PC-3 (cell line): ENCODE results near the gene RNF222. TPM values are rescaled to one million over a fixed set of nuclear protein-coding genes. Genes with fewer than 3 reads are reported as not detected.
"Not testable (repeated sequence)": the region's sequence is repeated elsewhere in the genome, so short reads cannot be mapped to it uniquely, and the experiment has no call there.

ENCODE experiments used
- ATAC-seq: fragments of 200-7000 bp; cut with Tn5 transposase; 2 replicates; pipeline ENCODE4 v1.9.1; 2020; ENCODE audit warnings: mild to moderate bottlenecking, moderate library complexity
- BruUV-seq: library from RNA; stranded (reverse); fragments of 400-500 nt; replicated peaks from 2 replicates; lab custom pipeline; 2021; lab: Mats Ljungman, UMichigan
- CTCF ChIA-PET: fragments of 300-600 bp; sonication (Branson Sonifier 250); formaldehyde crosslinking; loops from one replicate; lab custom pipeline; 2022; ENCODE audit warnings: antibody characterized with exemption; lab: Charles Lee
- POLR2A ChIA-PET: fragments of 300-600 bp; sonication (Branson Sonifier 250); formaldehyde crosslinking; loops from one replicate; lab custom pipeline; 2022; ENCODE audit warnings: antibody characterized with exemption; ENCODE audit not compliant: unreplicated experiment; lab: Charles Lee
- DNase-seq: peaks from one replicate; pipeline ENCODE4 v3.0.0-alpha.2; 2015
- H2AFZ ChIP-seq: fragments of 300-600 bp; sonication (generic); 2 replicates; pipeline ENCODE4 v1.6.0; 2016; ENCODE audit warnings: antibody characterized with exemption, low read length
- H3F3A ChIP-seq: fragments of 300-600 bp; sonication (generic); one replicate; pipeline ENCODE4 v1.6.0; 2017; ENCODE audit warnings: antibody characterized with exemption, low read length, control low read depth, mild to moderate bottlenecking; ENCODE audit not compliant: unreplicated experiment
- H3K27ac ChIP-seq: fragments of 300-600 bp; sonication (generic); 2 replicates; pipeline ENCODE4 v1.5.1; 2016; ENCODE audit warnings: mild to moderate bottlenecking, low read length
- H3K27me3 ChIP-seq: fragments of 300-600 bp; sonication (generic); 2 replicates; pipeline ENCODE4 v1.6.1; 2016; ENCODE audit warnings: low read length, mixed read lengths
- H3K36me3 ChIP-seq: fragments of 300-600 bp; sonication (generic); 2 replicates; pipeline ENCODE4 v1.6.1; 2016; ENCODE audit warnings: low read depth, mixed run types, low read length, mixed read lengths
- H3K4me1 ChIP-seq: fragments of 300-600 bp; sonication (generic); 2 replicates; pipeline ENCODE4 v1.5.1; 2016; ENCODE audit warnings: low read length; ENCODE audit not compliant: insufficient read depth
- H3K4me2 ChIP-seq: fragments of 300-600 bp; sonication (generic); 2 replicates; pipeline ENCODE4 v1.6.0; 2016; ENCODE audit warnings: low read length
- H3K4me3 ChIP-seq: fragments of 300-600 bp; sonication (generic); 2 replicates; pipeline ENCODE4 v1.5.1; 2016; ENCODE audit warnings: mild to moderate bottlenecking, low read length, mixed read lengths
- H3K79me2 ChIP-seq: fragments of 300-600 bp; sonication (generic); 2 replicates; pipeline ENCODE4 v1.6.1; 2017; ENCODE audit warnings: low read length, mixed read lengths
- H3K9ac ChIP-seq: fragments of 300-600 bp; sonication (generic); 2 replicates; pipeline ENCODE4 v1.6.0; 2016; ENCODE audit warnings: mild to moderate bottlenecking, low read length
- H3K9me2 ChIP-seq: fragments of 300-600 bp; sonication (generic); replicated peaks from 2 replicates; pipeline ENCODE4 v1.6.1; 2016; ENCODE audit warnings: mixed run types, low read length, mixed read lengths
- H3K9me3 ChIP-seq: fragments of 300-600 bp; sonication (generic); 2 replicates; pipeline ENCODE4 v1.6.1; 2016; ENCODE audit warnings: low read length, mixed read lengths
- H4K20me1 ChIP-seq: fragments of 300-600 bp; sonication (generic); 2 replicates; pipeline ENCODE4 v1.6.1; 2016; ENCODE audit warnings: low read length, mixed read lengths
- EZH2 ChIP-seq: fragments of 300-600 bp; sonication (generic); IDR thresholded peaks from one replicate; pipeline ENCODE4 v1.6.1; 2017; ENCODE audit warnings: antibody characterized with exemption, mild to moderate bottlenecking, low read length; ENCODE audit not compliant: unreplicated experiment
- EZH2phosphoT487 ChIP-seq: fragments of 300-600 bp; sonication (generic); IDR thresholded peaks from 2 replicates; pipeline ENCODE4 v1.6.1; 2018; ENCODE audit warnings: mild to moderate bottlenecking, antibody characterized with exemption, low read length, borderline replicate concordance
- intact Hi-C: fragments of 100-400 bp; cut with micrococcal nuclease; formaldehyde crosslinking; loops from 2 replicates; pipeline ENCODE4 v1.9.0; 2023
- total RNA-seq: library from RNA; depleted of rRNA; stranded (reverse); fragments of >200 nt; gene quantifications from 2 replicates; pipeline ENCODE4 v1.2.3, GENCODE V29; 2014
- TF ChIP-seq, protein P1 (sequence below): fragments of 300-600 bp; sonication (generic); conservative IDR thresholded peaks from 2 replicates; pipeline ENCODE4 v1.5.1; 2017; ENCODE audit warnings: antibody characterized with exemption, low read depth, mild to moderate bottlenecking, low read length

The RNF222 gene
- total RNA-seq, 1 experiment from 2014 or later: 0.07 TPM

DNA sequence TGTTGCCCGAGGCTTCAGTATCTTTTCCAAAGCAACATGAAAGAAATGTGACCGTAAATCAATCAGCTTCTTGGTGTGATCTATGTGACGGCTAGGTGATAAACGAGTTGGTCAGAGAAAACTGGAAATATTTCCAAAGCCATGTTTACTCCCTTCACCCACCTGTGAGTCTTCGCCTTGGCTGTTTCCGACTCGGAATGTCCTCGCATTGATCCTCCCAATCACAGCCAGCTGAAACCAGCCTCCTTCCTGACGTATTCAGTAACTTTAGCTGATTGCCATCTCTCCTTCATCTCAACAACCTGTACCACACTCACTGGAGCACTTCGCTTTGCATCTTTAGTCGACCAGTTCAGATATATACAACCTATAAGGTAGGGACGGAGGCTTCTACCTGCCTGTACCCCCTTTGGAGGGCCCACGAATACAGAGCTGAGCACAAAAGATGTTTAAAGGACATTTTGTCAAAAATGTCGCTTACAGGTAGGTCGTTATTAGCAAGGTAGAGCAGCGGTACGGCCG lies 21.8 kb downstream of the RNF222 start:
- CTCF ChIA-PET: no interaction called here
- H3K27ac ChIP-seq: no peak overlapping the region
- peaks cover 6% of the 10 kb centered on the region for H3F3A ChIP-seq
- intact Hi-C loops: no loop called here
- H3K9me2 ChIP-seq: no peaks in the 10 kb centered on the region
- H3K36me3 ChIP-seq: peaks cover 25% of the 10 kb centered on the region
- H3K27me3 ChIP-seq: no peaks in the 10 kb centered on the region
- POLR2A ChIA-PET: no interaction called here
- peak overlapping the region; percentile 77 for H3K4me3 ChIP-seq
- no peak for TF ChIP-seq EZH2
- TF ChIP-seq, protein P1, sequence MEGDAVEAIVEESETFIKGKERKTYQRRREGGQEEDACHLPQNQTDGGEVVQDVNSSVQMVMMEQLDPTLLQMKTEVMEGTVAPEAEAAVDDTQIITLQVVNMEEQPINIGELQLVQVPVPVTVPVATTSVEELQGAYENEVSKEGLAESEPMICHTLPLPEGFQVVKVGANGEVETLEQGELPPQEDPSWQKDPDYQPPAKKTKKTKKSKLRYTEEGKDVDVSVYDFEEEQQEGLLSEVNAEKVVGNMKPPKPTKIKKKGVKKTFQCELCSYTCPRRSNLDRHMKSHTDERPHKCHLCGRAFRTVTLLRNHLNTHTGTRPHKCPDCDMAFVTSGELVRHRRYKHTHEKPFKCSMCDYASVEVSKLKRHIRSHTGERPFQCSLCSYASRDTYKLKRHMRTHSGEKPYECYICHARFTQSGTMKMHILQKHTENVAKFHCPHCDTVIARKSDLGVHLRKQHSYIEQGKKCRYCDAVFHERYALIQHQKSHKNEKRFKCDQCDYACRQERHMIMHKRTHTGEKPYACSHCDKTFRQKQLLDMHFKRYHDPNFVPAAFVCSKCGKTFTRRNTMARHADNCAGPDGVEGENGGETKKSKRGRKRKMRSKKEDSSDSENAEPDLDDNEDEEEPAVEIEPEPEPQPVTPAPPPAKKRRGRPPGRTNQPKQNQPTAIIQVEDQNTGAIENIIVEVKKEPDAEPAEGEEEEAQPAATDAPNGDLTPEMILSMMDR: no peak
- no peak for TF ChIP-seq EZH2phosphoT487
- no peaks in the 10 kb centered on the region for H3K9me3 ChIP-seq
- H3K4me2 ChIP-seq: peak overlapping the region; percentile 94
- H4K20me1 ChIP-seq: peaks cover 7% of the 10 kb centered on the region
- BruUV-seq: no TSS peak
- peaks cover 24% of the 10 kb centered on the region for H3K79me2 ChIP-seq
- ATAC-seq (peak; percentile 6; the same call in 1 of the 2 replicates), DNase-seq (no peak)
- peak overlapping the region; percentile 63; the same call in 1 of the 2 replicates for H2AFZ ChIP-seq
- H3K9ac ChIP-seq: peak overlapping the region; percentile 86
- H3K4me1 ChIP-seq: peaks cover 20% of the 10 kb centered on the region

DNA sequence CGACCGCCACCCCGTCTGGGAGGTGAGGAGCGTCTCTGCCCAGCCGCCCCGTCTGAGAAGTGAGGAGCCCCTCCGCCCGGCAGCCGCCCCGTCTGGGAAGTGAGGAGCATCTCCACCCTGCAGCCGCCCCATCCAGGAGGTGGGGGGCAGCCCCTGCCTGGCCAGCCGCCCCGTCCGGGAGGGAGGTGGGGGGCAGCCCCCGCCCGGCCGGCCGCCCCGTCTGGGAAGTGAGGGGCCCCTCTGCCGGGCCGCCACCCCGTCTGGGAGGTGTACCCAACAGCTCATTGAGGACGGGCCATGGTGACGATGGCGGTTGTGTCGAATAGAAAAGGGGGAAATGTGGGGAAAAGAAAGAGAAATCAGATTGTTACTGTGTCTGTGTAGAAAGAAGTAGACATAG lies 23.8 kb downstream of the RNF222 start:
- H2AFZ ChIP-seq, H3K9ac ChIP-seq, H3K27me3 ChIP-seq, H4K20me1 ChIP-seq, POLR2A ChIA-PET, H3K4me3 ChIP-seq, DNase-seq, BruUV-seq, H3K27ac ChIP-seq, H3K4me2 ChIP-seq, H3K9me3 ChIP-seq, ATAC-seq, CTCF ChIA-PET, intact Hi-C loops, H3F3A ChIP-seq, H3K9me2 ChIP-seq, H3K79me2 ChIP-seq: not testable (repeated sequence)
- peaks cover 11% of the 10 kb centered on the region; the same call in 1 of the 2 replicates for H3K36me3 ChIP-seq
- H3K4me1 ChIP-seq: peaks cover 13% of the 10 kb centered on the region

DNA sequence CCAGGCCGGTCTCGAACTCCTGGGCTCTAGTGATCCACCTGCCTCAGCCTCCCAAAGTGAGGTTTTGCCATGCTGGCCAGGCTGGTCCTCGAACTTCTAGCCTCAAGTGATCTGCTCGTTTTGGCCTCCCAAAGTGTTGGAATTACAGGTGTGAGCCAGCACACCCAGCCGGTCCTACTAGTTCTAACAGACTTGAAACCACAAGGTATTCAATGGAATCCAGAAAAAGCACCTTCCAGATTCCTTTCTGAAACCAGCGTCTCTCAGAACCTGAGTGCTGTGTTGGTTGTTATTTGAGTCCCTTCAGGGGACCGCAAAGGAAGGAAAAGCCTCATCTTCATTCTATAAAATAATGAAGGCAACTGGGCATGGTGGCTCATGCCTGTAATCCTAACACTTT lies 25.2 kb downstream of the RNF222 start:
- intact Hi-C loops: no loop called here
- ATAC-seq (no peak), DNase-seq (peak; percentile 19)
- no peak overlapping the region for H3K27ac ChIP-seq
- H3K4me2 ChIP-seq: no peak overlapping the region
- BruUV-seq: no TSS peak
- H4K20me1 ChIP-seq: no peaks in the 10 kb centered on the region
- POLR2A ChIA-PET: no interaction called here
- CTCF ChIA-PET: no interaction called here
- H3F3A ChIP-seq: peaks cover 5% of the 10 kb centered on the region
- TF ChIP-seq EZH2 (no peak), EZH2phosphoT487 (no peak)
- TF ChIP-seq, protein P1: no peak
- H3K4me3 ChIP-seq: no peak overlapping the region
- H3K9me3 ChIP-seq: no peaks in the 10 kb centered on the region
- H3K4me1 ChIP-seq: peaks cover 13% of the 10 kb centered on the region
- no peak overlapping the region for H3K9ac ChIP-seq
- H3K27me3 ChIP-seq: no peaks in the 10 kb centered on the region
- no peak overlapping the region for H2AFZ ChIP-seq
- H3K79me2 ChIP-seq: peaks cover 7% of the 10 kb centered on the region; the same call in 1 of the 2 replicates
- H3K36me3 ChIP-seq: peaks cover 4% of the 10 kb centered on the region; the same call in 1 of the 2 replicates
- no peaks in the 10 kb centered on the region for H3K9me2 ChIP-seq
